H1 (cell line): Measurements from ENCODE around the gene PRSS16. TPM values are rescaled to one million over a fixed set of nuclear protein-coding genes. Genes with fewer than 3 reads are reported as not detected.
"Not testable (repeated sequence)": the region's sequence is repeated elsewhere in the genome, so short reads cannot be mapped to it uniquely, and the experiment has no call there.

Source experiments
- CTCF ChIA-PET: fragments of 300-600 bp; sonication (Branson Sonifier 250); formaldehyde crosslinking; loops from one replicate; lab custom pipeline; 2021; ENCODE audit not compliant: partially characterized antibody; lab: Charles Lee
- POLR2A ChIA-PET: fragments of 300-600 bp; sonication (Branson Sonifier 250); formaldehyde crosslinking; loops from one replicate; lab custom pipeline; 2021; ENCODE audit warnings: inconsistent platforms; ENCODE audit not compliant: partially characterized antibody; lab: Charles Lee
- DNase-seq, 2 experiments: peaks; one replicate each; pipeline versions ENCODE4 v3.0.0 to v3.0.0-alpha.2; 2010 to 2022; ENCODE audit warnings: low spot score in 2 of 2, low read depth in 1 of 2, mixed read lengths in 1 of 2
- FAIRE-seq: peaks from 2 replicates; lab custom pipeline; 2011; peaks lifted over from hg19 to GRCh38; lab: Jason Lieb, UNC
- H2AFZ ChIP-seq: 2 replicates; pipeline ENCODE4 v1.8.1; 2012; ENCODE audit warnings: low read length, inconsistent platforms
- H2AK5ac ChIP-seq: 2 replicates; pipeline ENCODE4 v1.6.1; 2013; ENCODE audit warnings: low read depth, low read length
- H2BK120ac ChIP-seq: replicated peaks from 2 replicates; pipeline ENCODE3; 2013; ENCODE audit warnings: low read depth, low read length, inconsistent platforms
- H2BK12ac ChIP-seq: 2 replicates; pipeline ENCODE4 v1.6.1; 2013; ENCODE audit warnings: low read depth, low read length
- H2BK15ac ChIP-seq: 2 replicates; pipeline ENCODE4 v1.6.1; 2013; ENCODE audit warnings: low read length
- H2BK20ac ChIP-seq: 2 replicates; pipeline ENCODE4 v1.6.1; 2013; ENCODE audit warnings: low read length
- H2BK5ac ChIP-seq: 2 replicates; pipeline ENCODE4 v1.6.1; 2013; ENCODE audit warnings: low read depth, low read length
- H3K14ac ChIP-seq: 2 replicates; pipeline ENCODE4 v1.6.1; 2013; ENCODE audit warnings: inconsistent platforms; ENCODE audit not compliant: insufficient read length
- H3K18ac ChIP-seq: 2 replicates; pipeline ENCODE4 v1.6.1; 2013; ENCODE audit warnings: low read length; ENCODE audit errors: extremely low read depth
- H3K23ac ChIP-seq: 2 replicates; pipeline ENCODE4 v1.6.1; 2013; ENCODE audit warnings: inconsistent platforms; ENCODE audit not compliant: insufficient read length
- H3K23me2 ChIP-seq: 2 replicates; pipeline ENCODE4 v1.6.1; 2013; ENCODE audit warnings: low read depth, low read length
- H3K27ac ChIP-seq: 2 replicates; pipeline ENCODE4 v1.6.1; 2011; ENCODE audit warnings: low read depth, low read length, inconsistent platforms
- H3K27me3 ChIP-seq, 4 experiments: replicated peaks in 1 of 4; 1 replicate in 1 of 4; 2 replicates in 3 of 4; pipeline versions ENCODE4 v1.6.1 to v1.8.1; 2011 to 2013; ENCODE audit warnings: low read length in 3 of 4, mild to moderate bottlenecking in 3 of 4, inconsistent platforms in 2 of 4, mixed read lengths in 2 of 4, moderate library complexity in 1 of 4; ENCODE audit not compliant: control insufficient read depth in 3 of 4, insufficient read depth in 3 of 4; ENCODE audit errors: extremely low read depth in 1 of 4
- H3K36me3 ChIP-seq, 4 experiments: 2 replicates each; pipeline versions ENCODE4 v1.6.1 to v1.8.1; 2011 to 2013; ENCODE audit warnings: mild to moderate bottlenecking in 4 of 4, low read length in 3 of 4, moderate library complexity in 2 of 4, control low read depth in 1 of 4, inconsistent platforms in 1 of 4; ENCODE audit not compliant: insufficient read depth in 4 of 4, control insufficient read depth in 2 of 4
- H3K4ac ChIP-seq: replicated peaks from 2 replicates; pipeline ENCODE3; 2013; ENCODE audit warnings: low read length, low read depth, mixed read lengths, inconsistent platforms; ENCODE audit not compliant: insufficient read length
- H3K4me1 ChIP-seq, 4 experiments: replicated peaks in 1 of 4; 1 replicate in 1 of 4; 2 replicates in 3 of 4; pipeline versions ENCODE4 v1.6.1 to v1.8.1; 2011 to 2013; ENCODE audit warnings: low read length in 3 of 4, inconsistent platforms in 2 of 4, mixed read lengths in 1 of 4; ENCODE audit not compliant: insufficient read depth in 4 of 4, control insufficient read depth in 3 of 4
- H3K4me2 ChIP-seq, 2 experiments: 2 replicates each; pipeline versions ENCODE4 v1.6.1 to v1.8.1; 2011 to 2013; ENCODE audit warnings: low read depth in 2 of 2, low read length in 2 of 2, control low read depth in 1 of 2, inconsistent platforms in 1 of 2, mild to moderate bottlenecking in 1 of 2; ENCODE audit not compliant: insufficient read depth in 1 of 2
- H3K4me3 ChIP-seq, 4 experiments: fragments of 200-600, 300-600 bp in 1 of 4; sonication (generic), shearing (Covaris generic), sonication (Bioruptor Twin) in 1 of 4; 2 replicates each; pipeline versions ENCODE4 v1.5.1 to v1.8.1; 2011 to 2016; ENCODE audit warnings: low read length in 4 of 4, low read depth in 3 of 4, control low read depth in 2 of 4, inconsistent platforms in 2 of 4, mild to moderate bottlenecking in 2 of 4, mixed read lengths in 1 of 4, moderate library complexity in 1 of 4; ENCODE audit not compliant: insufficient read depth in 2 of 4; ENCODE audit errors: extremely low read depth in 1 of 4
- H3K56ac ChIP-seq: replicated peaks from 2 replicates; pipeline ENCODE3; 2013; ENCODE audit warnings: low read depth, mild to moderate bottlenecking, mixed read lengths, low read length, inconsistent platforms; ENCODE audit not compliant: insufficient read length
- H3K79me1 ChIP-seq: 2 replicates; pipeline ENCODE4 v1.6.1; 2013; ENCODE audit warnings: low read depth, low read length, control low read depth
- H3K79me2 ChIP-seq, 2 experiments: 2 replicates each; pipeline versions ENCODE4 v1.6.1 to v1.8.1; 2012 to 2013; ENCODE audit warnings: low read length in 2 of 2, mild to moderate bottlenecking in 2 of 2, inconsistent platforms in 1 of 2; ENCODE audit not compliant: insufficient read depth in 2 of 2, control insufficient read depth in 1 of 2
- H3K9ac ChIP-seq, 4 experiments: replicated peaks in 1 of 4; 1 replicate in 1 of 4; 2 replicates in 3 of 4; pipeline versions ENCODE4 v1.6.1 to v1.8.1; 2011 to 2013; ENCODE audit warnings: low read depth in 3 of 4, low read length in 3 of 4, control low read depth in 2 of 4, mild to moderate bottlenecking in 2 of 4, moderate library complexity in 2 of 4, inconsistent platforms in 1 of 4; ENCODE audit errors: extremely low read depth in 1 of 4
- H3K9me3 ChIP-seq, 2 experiments: 2 replicates each; pipeline versions ENCODE4 v1.6.1 to v1.8.1; 2012 to 2013; ENCODE audit warnings: mild to moderate bottlenecking in 2 of 2, moderate library complexity in 2 of 2, control low read depth in 1 of 2, inconsistent platforms in 1 of 2, low read depth in 1 of 2, low read length in 1 of 2, mixed read lengths in 1 of 2; ENCODE audit not compliant: insufficient read depth in 2 of 2
- H4K20me1 ChIP-seq, 2 experiments: replicated peaks in 1 of 2; 2 replicates each; pipeline versions ENCODE3 to v1.8.1; 2011 to 2013; ENCODE audit warnings: inconsistent platforms in 2 of 2, low read length in 2 of 2, mild to moderate bottlenecking in 1 of 2; ENCODE audit not compliant: insufficient read depth in 2 of 2, control insufficient read depth in 1 of 2
- H4K5ac ChIP-seq: 2 replicates; pipeline ENCODE4 v1.6.1; 2013; ENCODE audit warnings: low read length, low read depth, mixed read lengths, inconsistent platforms; ENCODE audit not compliant: insufficient read length
- H4K8ac ChIP-seq: 2 replicates; pipeline ENCODE4 v1.8.0; 2013; ENCODE audit warnings: mild to moderate bottlenecking, moderate library complexity, low read length, inconsistent platforms; ENCODE audit not compliant: insufficient read depth; ENCODE audit errors: extremely low read depth
- H4K91ac ChIP-seq: replicated peaks from 2 replicates; pipeline ENCODE3; 2013; ENCODE audit warnings: low read length, mixed read lengths, inconsistent platforms; ENCODE audit not compliant: insufficient read length
- WGBS, 2 experiments: shearing (Covaris generic) in 1 of 2; methylation state at CpG; one replicate each; pipeline versions ENCODE4 v1.1.6 to v1.1.7; 2013 to 2015; ENCODE audit warnings: low lambda C conversion rate in 2 of 2, mixed read lengths in 2 of 2, inconsistent platforms in 1 of 2, low coverage in 1 of 2, missing lambda C conversion rate in 1 of 2; ENCODE audit not compliant: insufficient replicate concordance in 2 of 2, insufficient coverage in 1 of 2, insufficient read length in 1 of 2; ENCODE audit errors: extremely low coverage in 1 of 2, missing lambda C conversion rate in 1 of 2; 5-methylcytosine and 5-hydroxymethylcytosine counted together
- polyA plus RNA-seq, 7 experiments: library from polyadenylated mRNA; depleted of rRNA in 3 of 7; stranded (reverse) in 5 of 7; unstranded in 2 of 7; fragments of >200 nt in 5 of 7; fragments of 200-250 nt in 2 of 7; gene quantifications; 1 replicate in 5 of 7; 2 replicates in 1 of 7; 4 replicates in 1 of 7; pipeline versions ENCODE4 v1.2.1 to v1.2.3, GENCODE V29; 2011 to 2013; ENCODE audit warnings: missing spikeins in 2 of 7, mixed read lengths in 2 of 7
- total RNA-seq: library from RNA; stranded (reverse); fragmentation: NEBNext Ultra II Directional; extraction: Animal tissue kit (Norgen Biotek cat#: 25700); gene quantifications from 2 replicates; pipeline ENCODE4 v1.2.1, GENCODE V29; 2021

Gene PRSS16
- total and polyA plus RNA-seq, 2 of the 8 experiments (the other 6 are each of a cell fraction or from before 2014, with no cell fraction given), result 20.2 to 38.9 TPM

GRCh38 chr6:27267003-27267402, 19.5 kb downstream of the PRSS16 start:
- DNase-seq, H3K23me2 ChIP-seq, H3K79me1 ChIP-seq, POLR2A ChIA-PET, H3K9me3 ChIP-seq, H3K56ac ChIP-seq, H3K4me1 ChIP-seq, H2BK12ac ChIP-seq, H2AK5ac ChIP-seq, FAIRE-seq, CTCF ChIA-PET, H3K27ac ChIP-seq, H3K23ac ChIP-seq, H4K20me1 ChIP-seq, H2BK15ac ChIP-seq, H3K27me3 ChIP-seq, H2BK120ac ChIP-seq, H3K9ac ChIP-seq, H3K18ac ChIP-seq, H3K36me3 ChIP-seq, H4K8ac ChIP-seq, H3K79me2 ChIP-seq, H2BK5ac ChIP-seq, H3K4me2 ChIP-seq, H3K4ac ChIP-seq, H4K91ac ChIP-seq, H3K4me3 ChIP-seq, H2BK20ac ChIP-seq, H3K14ac ChIP-seq, H4K5ac ChIP-seq, H2AFZ ChIP-seq: not testable (repeated sequence)
- WGBS, 2 experiments, result 81% methylated on average over 2 of the region's 3 CpGs; no CpG with 5 or more reads in 1 of the 2 experiments
